Measurements from ENCODE around the gene TRAFD1.
"Not testable (repeated sequence)": the region's sequence is repeated elsewhere in the genome, so short reads cannot be mapped to it uniquely, and the experiment has no call there.

The TRAFD1 gene

GRCh38 chr12:112115259-112116045 lies 9.9 kb upstream of the TRAFD1 start:
- no peak for DNase-seq

DNA sequence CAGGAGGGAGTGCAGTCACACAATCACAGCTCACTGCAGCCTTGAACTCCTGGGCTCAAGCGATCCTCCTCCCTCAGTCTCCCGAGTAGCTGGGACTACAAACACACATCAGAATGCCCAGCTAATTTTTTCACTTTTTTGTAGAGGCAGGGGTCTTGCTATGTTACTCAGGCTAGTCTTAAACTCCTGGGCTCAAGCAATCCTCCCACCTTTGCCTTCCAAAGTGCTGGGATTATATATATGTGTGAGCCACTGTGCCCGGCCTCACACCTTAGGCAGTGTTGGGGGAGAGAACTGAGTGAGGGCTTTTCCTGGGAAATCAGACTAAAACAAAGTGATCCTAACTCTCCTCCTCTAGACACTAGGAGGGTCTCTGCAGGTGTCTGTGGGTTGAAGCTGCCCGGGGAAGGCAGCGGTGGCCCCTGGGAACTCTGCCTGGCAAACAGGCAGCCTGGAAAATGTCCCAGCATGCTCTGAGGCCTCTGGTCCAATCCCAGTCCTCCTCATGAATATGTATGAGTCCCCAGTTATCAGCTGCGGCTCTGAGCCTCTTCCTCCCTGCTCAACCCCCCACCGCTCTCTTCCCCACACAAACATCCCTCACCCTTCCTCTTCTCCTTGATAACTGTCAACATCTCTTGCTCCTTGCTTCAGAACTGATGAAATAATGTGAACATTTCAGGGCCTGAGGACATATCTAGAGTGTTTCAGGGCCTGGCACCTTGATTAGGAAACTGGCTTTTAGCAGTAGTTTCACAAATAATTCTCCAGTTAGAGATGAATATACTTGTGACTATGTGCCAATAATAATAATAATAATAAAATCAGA lies 8.9 kb upstream of the TRAFD1 start:
- peak; percentile 57 to 86 for DNase-seq

DNA sequence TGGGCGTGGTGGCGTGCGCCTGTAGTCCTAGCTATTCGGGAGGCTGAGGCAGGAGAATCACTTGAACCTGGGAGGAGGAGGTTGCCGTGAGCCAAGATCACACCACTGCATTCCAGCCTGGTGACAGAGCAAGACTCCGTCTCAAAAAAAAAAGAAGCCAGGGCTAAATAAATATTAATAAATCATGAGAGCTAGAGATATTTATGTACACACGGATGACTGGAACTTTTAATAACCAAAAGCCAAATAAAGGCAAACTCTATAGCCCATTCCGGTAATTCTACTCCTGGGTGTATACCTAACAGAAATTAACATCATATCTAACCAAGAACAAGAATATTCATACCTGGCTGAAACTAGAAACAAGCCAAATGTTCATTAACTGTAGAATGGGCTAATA lies 7.7 kb upstream of the TRAFD1 start:
- no peak for DNase-seq

- DNase-seq = peak in 1 of 2 experiments; percentile 40
These were observed 3.4 kb upstream of the TRAFD1 start for GRCh38 chr12:112121780-112122565.

DNA sequence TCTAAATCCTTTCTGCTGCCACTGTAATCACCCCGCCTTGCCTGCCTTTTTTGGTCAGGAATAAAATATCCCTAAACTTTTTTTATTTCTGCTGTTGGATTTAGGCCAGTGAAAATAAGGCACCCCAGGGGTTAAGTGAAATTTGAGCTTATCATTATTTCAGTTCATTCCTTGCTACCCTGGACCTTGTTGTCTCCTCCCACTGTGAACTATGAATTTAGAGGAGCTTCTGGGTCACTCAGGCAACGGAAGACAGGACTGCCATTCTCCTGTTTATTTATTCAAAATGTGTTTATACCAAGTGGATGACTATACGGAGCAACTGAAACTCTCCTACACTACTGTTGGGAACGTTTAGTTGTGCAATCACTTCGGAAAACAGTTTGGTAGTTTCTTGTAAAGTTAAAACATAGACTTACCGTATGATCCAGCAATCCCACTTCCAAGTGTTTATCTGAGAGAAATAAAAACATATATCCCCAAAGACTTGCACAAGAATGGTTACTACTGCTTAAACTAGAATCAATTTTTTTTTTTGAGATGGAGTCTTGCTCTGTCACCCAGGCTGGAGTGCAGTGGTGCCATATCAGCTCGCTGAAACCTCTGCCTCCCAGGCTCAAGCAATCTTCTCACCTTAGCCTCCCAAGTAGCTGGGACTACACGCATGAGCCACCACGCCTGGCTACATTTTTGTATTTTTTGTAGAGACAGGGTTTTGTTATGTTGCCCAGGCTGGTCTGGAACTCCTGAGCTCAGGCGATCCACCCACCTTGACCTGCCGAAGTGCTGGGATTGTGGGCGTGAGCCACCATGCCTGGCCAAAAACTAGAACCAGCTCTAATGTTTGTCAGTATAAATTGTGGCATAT lies 2.3 kb upstream of the TRAFD1 start:
- no peak for DNase-seq

DNA sequence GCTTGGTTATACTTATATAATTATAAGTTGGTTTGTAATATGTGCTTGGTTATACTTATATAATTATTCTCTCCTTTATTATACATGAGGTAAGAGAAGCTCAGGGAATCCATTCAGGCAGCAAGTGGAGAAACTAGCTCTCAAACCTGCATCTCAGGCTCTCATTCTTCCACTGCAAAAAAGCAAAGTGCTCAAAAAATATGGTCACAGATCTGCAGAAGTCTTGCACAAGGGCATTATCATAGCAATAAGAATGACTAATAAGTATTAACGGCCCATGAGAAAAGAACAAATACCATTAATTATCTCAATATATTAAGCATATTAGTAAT lies 476 bp upstream of the TRAFD1 start:
- no peak for DNase-seq

DNA sequence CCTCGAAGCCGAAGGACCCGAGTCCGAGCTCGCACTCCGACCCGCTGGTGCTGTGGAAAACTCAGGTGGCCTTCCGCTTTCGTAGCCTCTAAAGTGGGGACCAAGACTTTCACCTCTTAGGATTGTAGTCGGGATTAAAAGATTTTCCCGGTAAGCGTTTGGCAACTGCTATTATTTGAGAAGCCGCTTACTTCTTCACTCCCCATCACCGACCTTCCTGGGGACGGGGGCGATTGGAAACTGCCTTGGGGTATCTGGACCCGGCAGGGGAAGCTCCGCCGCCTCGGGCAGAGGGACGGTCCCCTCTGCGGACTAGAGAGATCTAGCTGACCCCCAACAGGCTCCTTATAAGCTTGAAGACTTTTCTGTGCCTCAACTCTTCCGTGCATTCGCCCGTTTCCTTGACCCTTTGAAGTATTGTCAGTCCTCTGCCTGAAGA lies 659 bp downstream of the TRAFD1 start:
- DNase-seq = peak in 1 of 2 experiments; percentile 11

DNA sequence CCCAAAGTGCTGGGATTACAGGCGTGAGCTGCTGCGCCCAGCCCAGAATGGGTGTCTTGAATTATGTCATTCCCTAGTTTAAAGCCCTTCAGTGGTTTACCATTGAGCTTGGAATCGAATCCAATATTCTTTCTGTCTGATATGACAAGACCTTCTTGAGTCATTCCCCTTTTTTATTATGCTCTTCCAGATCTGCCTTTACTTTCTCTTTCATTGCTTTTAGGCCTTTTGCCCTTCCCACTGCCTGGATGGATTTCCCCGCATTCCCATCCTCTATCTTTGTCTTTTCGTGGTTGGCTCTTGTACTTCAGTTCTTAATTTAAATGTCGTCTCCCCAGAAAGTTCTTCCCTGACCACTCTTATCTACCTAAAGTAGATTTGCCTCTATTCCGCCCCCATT lies 1.6 kb downstream of the TRAFD1 start:
- no peak for DNase-seq

DNA sequence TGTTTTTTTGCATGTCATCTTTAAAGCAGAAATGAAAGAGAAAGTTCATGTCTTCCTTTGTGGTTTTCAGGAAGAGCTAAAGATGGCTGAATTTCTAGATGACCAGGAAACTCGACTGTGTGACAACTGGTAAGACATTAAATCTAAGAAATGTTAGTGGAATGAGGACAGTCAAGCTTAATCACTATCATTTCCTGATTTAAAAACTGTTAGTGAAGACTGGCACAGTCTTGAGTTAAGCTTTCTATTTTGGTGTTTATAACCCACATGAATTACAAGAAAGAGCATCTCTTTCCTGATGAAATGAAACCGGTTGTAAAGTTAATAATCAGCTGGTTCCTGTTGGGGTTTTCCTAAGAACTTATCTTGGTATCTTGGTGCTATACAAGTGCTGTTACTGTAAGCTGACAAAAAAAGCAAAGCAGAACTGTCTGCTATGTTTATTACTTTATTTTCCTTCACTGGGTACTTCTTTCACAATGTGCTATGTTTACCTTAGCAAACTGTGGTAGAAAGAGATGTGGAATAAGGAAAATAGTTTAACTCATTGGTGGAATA lies 5.2 kb downstream of the TRAFD1 start:
- DNase-seq = no peak

- DNase-seq = no peak
These were observed 6.3 kb downstream of the TRAFD1 start for GRCh38 chr12:112131686-112132085.

- DNase-seq = no peak
These were observed 8.1 kb downstream of the TRAFD1 start for GRCh38 chr12:112133418-112133817.

DNA sequence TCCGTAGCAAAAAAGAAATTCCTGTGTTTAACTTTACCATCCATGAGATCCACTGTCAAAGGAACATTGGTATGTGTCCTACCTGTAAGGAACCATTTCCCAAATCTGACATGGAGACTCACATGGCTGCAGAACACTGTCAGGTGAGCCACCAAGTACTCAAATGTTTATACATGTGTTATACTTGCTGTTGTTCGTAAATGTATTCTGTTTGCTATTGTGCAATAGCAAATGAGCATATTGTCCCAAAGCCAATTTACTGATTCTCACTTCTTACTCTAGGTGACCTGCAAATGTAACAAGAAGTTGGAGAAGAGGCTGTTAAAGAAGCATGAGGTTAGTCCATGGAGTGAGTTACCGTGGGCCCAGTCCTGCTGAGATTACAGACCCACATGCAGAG lies 9.4 kb downstream of the TRAFD1 start:
- DNase-seq = no peak

- DNase-seq = no peak
These were observed 15.4 kb downstream of the TRAFD1 start for GRCh38 chr12:112140728-112141127.

GRCh38 chr12:112146123-112146522 lies 20.8 kb downstream of the TRAFD1 start:
- no peak for DNase-seq

GRCh38 chr12:112148031-112148513 lies 22.7 kb downstream of the TRAFD1 start:
- no peak for DNase-seq

GRCh38 chr12:112149596-112149995 lies 24.2 kb downstream of the TRAFD1 start:
- DNase-seq = no peak

DNA sequence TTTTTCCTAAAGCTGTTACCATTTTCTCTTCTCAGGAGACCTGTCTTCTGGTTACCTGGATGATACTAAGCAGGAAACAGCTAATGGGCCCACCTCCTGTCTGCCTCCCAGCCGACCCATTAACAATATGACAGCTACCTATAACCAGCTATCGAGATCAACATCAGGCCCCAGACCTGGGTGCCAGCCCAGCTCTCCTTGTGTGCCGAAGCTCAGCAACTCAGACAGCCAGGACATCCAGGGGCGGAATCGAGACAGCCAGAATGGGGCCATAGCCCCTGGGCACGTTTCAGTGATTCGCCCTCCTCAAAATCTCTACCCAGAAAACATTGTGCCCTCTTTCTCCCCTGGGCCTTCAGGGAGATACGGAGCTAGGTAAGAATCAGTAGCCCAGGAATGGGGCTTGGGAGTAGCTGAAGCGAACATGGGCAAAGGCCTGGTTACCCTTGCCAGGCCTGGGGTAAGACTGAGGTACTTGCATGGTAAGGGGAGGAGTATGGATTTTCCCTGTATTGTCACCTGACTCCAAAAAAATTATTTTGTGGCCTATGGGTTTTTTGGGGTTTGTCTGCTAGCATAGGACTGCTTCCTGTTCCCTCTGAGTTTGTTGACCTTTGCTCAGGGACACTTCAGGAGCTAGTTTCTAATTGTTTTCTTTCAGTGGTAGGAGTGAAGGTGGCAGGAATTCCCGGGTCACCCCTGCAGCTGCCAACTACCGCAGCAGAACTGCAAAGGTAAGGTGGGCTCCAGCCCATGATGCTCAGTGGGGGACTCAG lies 26.6 kb downstream of the TRAFD1 start:
- no peak for DNase-seq

DNA sequence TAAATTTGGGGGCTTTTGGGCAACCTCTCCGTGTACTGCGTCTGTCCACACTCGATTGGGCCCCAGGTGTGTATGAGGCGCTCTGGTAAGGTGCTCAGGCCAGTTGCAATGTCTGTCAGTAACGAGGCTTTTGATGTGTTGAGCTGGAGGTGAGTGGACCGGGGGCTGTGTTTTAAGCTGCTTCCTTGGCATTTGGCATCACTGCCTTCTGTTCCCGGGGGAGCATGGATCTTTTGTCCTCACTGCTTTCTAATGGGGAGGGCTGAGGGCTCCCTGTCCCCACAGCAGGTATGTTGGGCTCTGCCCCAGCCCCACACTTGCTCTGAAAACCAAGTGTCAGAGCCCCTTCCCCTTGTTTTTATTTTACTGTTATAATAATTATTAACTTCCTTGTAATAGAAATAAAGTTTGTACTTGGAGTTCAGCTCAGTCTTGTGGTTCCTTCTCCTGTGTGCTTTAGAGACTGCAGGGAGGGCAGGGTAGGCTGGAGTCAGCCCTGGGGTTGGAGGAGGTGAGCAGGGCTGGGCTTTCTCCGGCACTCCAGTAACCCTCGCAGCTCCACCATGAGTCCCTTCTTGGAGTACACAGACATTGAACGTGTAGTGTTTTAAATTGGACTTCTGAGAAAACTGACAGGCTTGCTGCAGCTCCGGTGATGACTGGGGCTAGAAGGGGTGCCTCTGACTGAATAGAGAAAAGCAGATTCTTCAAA lies 28.0 kb downstream of the TRAFD1 start:
- no peak for DNase-seq

GRCh38 chr12:112153893-112154219 lies 28.5 kb downstream of the TRAFD1 start:
- no peak for DNase-seq

GRCh38 chr12:112158461-112159145 lies 33.2 kb downstream of the TRAFD1 start:
- DNase-seq = not testable (repeated sequence)

Measured in NCI-H524 (cell line).